CD4-positive, alpha-beta T cell treated with Interleukin-15 for 4 hours (primary cell): ENCODE measurements around the gene RREB1.
"Not testable (repeated sequence)": the region's sequence is repeated elsewhere in the genome, so short reads cannot be mapped to it uniquely, and the experiment has no call there.

Experiments
- DNase-seq: peaks from one replicate; pipeline ENCODE4 v3.0.0-alpha.2; 2020; ENCODE audit warnings: low spot score

Gene RREB1

DNA sequence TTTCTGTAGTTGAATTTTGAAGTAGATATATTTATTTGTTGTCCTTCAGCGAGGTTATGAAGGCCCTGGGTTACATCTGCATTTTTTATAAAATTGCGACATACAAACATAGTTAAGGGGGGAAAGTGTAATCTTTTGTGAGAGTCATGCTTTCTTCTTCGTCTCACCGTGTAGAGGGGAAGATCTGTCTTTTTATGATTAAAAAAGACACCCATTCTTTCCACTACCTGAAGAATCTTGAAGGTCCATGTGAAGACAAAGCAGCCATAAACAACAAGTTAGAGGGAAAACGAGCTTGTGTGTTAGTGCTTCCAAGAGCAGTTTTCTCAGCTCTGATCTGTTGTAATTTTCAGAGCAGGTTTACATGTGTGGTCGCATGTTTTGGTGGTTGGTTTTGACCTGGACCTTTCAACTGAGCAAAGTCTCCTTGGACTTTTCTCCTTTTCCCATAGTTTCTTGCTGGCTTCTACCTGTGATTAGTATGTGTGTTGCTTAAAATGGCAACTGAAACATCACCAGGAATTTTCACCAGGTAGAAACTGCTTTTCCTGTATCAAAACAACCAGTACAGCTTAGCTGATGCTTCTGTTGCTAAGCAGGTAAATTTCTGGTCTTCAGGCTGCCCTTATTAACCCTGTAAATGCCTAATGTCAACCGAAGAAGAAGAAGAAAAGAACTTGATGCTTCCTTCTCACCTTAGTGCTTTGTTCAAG, 37.3 kb downstream of the RREB1 start:
- no peak for DNase-seq

GRCh38 chr6:7145585-7145884, 37.8 kb downstream of the RREB1 start:
- DNase-seq, result no peak

GRCh38 chr6:7145885-7146828, 38.4 kb downstream of the RREB1 start:
- no peak for DNase-seq

GRCh38 chr6:7147051-7147671, 39.4 kb downstream of the RREB1 start:
- DNase-seq, result no peak

DNA sequence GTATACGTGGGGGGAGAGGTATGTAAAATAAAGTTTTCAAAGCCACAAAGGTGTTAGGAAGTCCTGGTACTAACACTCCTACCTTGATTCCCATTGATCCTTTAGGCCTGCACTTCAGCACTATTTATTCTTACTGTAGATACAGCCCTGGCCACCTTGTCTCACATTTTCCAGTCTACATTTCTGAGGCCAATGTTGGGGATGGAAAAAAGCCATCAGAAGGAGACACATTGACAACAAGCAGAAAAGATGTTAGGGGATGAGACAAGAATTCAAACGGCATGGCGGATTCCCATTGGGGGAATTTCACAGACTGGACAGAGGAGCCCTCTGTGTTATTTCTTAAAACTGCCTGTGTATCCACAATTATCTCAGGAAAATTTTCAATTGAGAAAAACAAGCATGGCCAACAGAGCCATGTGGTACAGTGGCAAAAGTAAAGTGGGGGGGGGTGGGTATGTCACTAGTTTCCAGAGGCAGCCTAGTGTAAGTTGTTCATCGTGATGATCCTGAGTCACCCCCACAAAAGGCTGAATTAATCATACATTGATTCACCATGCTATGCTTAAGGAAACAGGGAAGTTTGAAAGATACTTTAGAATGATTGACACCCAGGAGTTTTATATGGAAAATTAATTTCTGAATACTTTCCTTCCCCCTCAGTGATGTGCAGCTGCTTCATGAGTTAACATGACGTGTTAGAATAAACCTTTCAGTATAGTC, 40.5 kb downstream of the RREB1 start:
- DNase-seq, result no peak

DNA sequence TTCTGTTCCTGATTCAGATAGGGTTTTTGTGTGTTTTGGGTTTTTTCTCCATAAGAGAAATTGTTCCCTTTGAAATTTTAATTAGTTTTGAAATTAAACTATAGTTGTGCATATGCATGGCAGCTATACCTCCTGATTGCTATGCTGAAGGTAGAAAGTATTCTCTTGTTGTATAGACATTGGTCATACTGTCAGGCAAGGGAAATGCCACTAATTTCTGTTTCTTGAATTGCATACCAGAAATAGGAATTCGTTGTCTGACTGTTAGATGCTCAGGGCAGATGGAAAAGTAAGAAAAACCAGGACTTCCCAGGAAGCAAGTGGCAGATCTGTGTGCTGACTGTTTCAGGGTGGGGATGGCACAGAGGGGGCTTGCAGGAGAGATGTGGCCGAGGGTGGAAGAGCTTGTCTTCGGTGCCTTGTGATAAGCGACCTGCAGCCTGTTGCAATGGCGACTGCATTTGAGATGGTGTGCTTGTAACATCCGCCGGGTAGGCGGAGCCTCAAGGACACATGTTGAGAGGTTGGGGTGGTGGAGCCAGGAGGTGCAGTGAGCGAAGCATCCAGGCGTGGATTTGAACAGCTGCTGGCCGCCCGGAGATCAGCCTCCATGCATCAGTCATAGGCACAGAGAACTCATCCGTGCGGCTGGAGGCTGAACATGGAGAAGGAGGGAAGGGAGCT, 42.8 kb downstream of the RREB1 start:
- no peak for DNase-seq

DNA sequence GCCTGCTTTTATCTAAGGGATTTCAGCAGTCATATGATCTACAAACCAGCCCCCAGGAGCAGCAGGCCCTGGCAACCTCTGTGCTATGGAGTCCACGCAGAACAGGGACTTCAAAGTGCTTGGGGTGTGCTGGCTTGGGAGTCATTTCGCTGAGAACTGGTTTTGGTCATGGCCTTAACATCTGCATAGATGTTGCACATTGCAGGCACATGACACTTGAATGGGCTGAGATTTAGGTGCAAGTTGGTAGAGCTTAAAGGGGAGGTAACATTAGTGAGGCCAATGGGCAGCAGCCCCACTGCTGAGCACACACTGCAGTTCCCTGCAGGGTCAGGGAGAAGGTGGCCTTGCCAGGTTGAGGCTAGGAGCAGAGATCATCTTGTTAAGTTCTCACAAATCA, 43.6 kb downstream of the RREB1 start:
- DNase-seq, result no peak

GRCh38 chr6:7152462-7152861, 44.7 kb downstream of the RREB1 start:
- DNase-seq, result no peak

DNA sequence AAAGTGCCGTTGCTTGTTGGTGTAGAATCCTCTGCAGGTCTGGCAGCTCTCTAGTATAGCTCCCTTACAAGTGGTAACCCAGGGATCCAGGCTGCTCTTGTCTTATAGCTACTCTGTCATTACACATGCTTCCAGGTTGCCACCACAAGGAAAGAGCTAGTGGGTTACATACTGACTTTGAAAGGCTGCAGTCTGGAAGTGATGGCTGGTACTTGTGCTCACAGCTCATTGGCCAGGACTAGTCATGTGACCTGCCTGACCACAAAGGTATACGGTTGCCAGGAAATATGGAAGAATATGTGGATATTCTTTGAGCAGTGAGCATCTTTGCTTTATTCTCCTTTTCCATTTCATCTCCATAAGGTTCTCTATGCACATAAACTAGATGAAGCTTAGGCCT, 46.0 kb downstream of the RREB1 start:
- no peak for DNase-seq

DNA sequence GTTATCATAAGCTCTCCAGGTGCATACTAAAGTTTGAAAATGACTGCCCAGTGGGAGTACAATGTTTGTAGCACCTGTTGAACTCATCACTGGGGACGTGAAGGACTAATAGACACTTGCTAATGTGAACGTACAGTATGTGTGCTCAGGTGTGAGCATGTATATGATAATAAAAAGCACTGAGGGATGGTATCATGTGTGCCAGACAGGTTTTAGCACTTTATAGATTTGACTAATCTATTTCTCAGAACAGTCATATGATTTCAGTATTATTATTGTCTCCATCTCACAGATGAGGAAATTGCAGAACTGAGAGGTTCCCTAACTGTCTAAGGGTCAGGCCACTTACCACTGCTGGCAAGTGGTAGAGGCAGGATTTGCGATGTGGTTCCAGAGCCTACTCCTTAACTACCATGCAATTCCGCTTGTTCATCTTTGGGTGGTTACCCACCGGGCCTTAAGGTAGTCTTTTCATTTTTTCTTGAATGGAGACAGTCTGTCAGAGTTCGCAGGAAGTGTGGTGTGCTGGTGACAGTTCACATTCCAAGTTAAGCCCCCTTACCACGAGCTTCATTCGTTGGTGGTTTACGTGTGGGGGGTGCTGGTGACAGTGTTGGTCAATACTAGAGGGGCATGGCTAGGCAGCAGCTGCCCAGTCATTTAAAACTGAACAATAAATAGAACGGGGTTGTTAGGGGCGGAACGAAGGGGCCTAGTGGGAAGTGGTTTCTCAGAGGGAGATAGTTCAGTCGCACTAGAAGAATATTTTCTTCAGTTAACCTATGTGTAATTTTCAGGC, 46.8 kb downstream of the RREB1 start:
- DNase-seq, result no peak

- DNase-seq, result no peak
Observed at GRCh38 chr6:7155871-7156579, 48.3 kb downstream of the RREB1 start.

GRCh38 chr6:7156643-7157278, 49.0 kb downstream of the RREB1 start:
- DNase-seq, result no peak

DNA sequence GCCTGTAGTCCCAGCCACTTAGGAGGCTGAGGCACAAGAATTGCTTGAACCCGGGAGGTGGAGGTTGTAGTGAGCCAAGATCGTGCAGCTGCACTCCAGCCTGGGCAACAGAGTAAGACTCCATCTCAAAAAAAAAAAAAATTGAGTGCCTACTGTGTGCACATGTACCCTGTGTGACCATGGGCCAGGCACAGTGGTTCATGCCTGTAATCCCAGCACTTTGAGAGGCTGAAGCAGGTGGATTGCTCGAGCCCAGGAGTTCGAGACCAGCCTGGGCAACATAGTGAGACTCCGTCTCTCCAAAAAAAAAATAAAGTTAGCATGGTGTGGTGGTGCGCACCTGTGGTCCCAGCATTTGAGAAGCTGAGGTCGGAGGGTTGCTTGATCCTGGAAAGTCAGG, 49.5 kb downstream of the RREB1 start:
- DNase-seq, result not testable (repeated sequence)

DNA sequence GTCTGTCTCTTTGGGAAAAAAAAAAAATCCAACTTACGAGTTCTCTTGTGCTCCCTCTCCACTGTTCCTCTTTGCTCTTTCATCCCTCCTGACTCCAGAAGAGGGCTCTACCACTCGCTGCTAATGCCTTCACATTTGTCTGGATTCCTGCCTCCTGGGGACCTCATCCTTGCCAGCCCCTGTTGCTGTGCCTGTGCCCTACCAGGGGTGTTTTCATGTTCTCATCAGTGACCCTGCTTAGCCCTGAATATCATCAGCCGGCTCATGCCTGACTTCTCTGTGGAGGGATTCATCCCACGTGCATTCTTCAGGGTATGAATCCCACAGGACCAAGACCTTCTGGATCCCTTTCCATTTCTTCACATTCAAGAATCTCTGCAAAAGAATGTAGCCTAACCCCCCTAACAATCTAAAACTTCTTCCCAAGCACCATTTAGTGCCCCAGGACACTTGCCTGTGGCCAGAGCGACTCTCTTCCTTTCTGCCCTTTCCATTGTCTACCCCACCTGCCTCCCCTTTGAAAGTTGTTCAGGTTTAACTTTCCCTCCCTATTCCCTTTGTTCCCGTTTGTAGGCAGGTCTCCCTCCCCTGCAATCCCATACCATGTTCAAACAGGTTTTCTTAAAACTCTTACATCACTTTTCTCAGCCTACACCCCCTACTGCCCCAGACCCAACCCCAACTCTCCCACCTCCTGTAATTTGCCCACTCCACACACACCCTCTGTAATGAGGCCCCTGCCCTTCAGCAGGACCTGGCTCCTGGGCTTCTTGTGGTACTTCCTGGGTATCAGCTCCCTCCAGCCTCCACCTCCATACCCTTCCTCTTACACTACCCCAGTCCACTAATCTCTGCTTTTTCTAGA, 50.2 kb downstream of the RREB1 start:
- DNase-seq, result no peak

GRCh38 chr6:7159790-7160525, 52.2 kb downstream of the RREB1 start:
- no peak for DNase-seq

DNA sequence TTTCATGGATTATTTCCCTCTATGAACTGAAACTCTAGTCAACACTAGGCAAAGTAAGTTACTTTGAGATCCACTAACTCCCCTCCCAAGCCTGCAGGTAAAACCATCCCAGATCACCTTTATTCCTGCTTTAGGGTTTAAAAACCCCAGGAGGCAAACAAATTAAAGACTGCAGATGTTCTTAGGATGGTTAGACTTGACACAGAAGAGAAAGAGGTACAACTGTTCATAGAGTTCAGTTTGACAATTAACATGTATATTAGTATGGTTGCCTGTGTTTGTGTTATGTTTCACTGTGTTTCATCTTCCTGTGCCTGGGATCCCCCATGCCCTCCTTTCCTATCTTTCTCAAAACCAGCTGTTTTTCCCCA, 53.5 kb downstream of the RREB1 start:
- no peak for DNase-seq

DNA sequence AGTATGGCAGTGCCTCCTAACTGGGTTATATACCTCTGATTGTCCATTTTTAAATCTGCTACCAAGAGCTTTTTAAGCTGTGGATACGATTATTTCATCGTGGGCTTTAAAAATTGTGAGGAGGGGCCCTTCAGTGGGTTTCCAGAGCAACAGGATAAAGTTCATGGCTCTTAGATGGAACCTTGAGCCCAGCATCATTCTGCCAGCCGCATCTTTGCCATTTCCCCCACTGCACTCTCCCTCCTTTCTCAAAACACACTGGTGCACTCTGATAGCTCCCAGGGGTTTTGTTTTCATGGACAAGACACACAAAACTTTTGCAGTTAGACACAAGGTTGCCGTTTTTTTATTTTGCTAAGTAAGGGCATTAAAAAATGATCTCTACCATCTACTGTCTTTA, 54.1 kb downstream of the RREB1 start:
- no peak for DNase-seq

DNA sequence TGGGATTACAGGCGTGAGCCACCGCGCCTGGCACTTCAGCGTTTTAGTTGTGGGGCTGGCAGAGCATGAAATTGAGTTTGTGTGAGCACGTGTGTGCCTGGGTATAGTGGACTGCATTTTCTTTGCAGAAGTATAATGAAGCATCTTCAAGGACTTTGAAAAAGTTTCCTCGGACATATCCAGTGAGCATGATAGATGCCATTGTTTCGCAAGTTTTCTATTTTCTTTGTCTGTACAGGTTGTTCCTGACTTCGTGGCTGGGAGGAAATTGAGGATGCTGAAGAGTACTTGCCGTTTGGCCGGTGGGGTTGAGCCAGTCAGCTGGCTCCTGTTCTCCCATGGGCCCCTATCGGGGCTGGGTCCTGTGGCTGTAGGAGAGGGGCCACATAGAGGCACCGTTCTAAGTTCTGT, 55.9 kb downstream of the RREB1 start:
- DNase-seq, result no peak
